WTC11 (cell line): ENCODE results near the gene SDF4. TPM values are rescaled to one million over a fixed set of nuclear protein-coding genes. Genes with fewer than 3 reads are reported as not detected.

ENCODE experiments used
- ATAC-seq: fragments of 200-7000 bp; cut with Tn5 transposase; 2 replicates; pipeline ENCODE4 v1.10.0; 2021; ENCODE audit warnings: mild to moderate bottlenecking, moderate library complexity
- CTCF ChIA-PET: fragments of 300-600 bp; sonication (Branson Sonifier 250); formaldehyde crosslinking; loops from one replicate; lab custom pipeline; 2021; ENCODE audit warnings: antibody characterized with exemption; lab: Charles Lee
- POLR2A ChIA-PET: fragments of 350-600 bp; sonication (Branson Sonifier 250); formaldehyde crosslinking; loops from one replicate; lab custom pipeline; 2021; ENCODE audit warnings: antibody characterized with exemption; lab: Charles Lee
- DNase-seq: peaks from one replicate; pipeline ENCODE4 v3.0.0; 2021; ENCODE audit warnings: low spot score
- H3K27ac Mint-ChIP-seq: 2 replicates; pipeline ENCODE4 v1.8.0; 2021; ENCODE audit warnings: mixed read lengths
- H3K27me3 Mint-ChIP-seq: 2 replicates; pipeline ENCODE4 v1.8.0; 2021; ENCODE audit warnings: low read depth, mild to moderate bottlenecking, moderate library complexity, mixed read lengths
- H3K36me3 Mint-ChIP-seq: 2 replicates; pipeline ENCODE4 v1.8.0; 2021; ENCODE audit warnings: mixed read lengths
- H3K4me1 Mint-ChIP-seq: 2 replicates; pipeline ENCODE4 v1.8.0; 2022; ENCODE audit warnings: mixed read lengths
- H3K4me3 Mint-ChIP-seq: 2 replicates; pipeline ENCODE4 v1.8.0; 2021; ENCODE audit warnings: mild to moderate bottlenecking, moderate library complexity, mixed read lengths
- H3K9me3 Mint-ChIP-seq: 2 replicates; pipeline ENCODE4 v1.8.0; 2021; ENCODE audit warnings: mixed read lengths
- AR ChIP-seq: fragments of 250-450 bp; sonication (Bioruptor Pico); IDR thresholded peaks from 2 replicates; pipeline ENCODE4 v1.9.0; 2021; ENCODE audit warnings: mild to moderate bottlenecking
- E2F1 ChIP-seq: sonication (generic); formaldehyde crosslinking; IDR thresholded peaks from 2 replicates; pipeline ENCODE4 v1.8.0; 2022; ENCODE audit warnings: mild to moderate bottlenecking, missing genetic modification reagents
- ERG ChIP-seq: fragments of 250-450 bp; sonication (Bioruptor Pico); IDR thresholded peaks from 2 replicates; pipeline ENCODE4 v1.8.0; 2021; ENCODE audit warnings: mild to moderate bottlenecking
- FOXJ3 ChIP-seq: sonication (generic); formaldehyde crosslinking; IDR thresholded peaks from 2 replicates; pipeline ENCODE4 v1.9.0; 2021; ENCODE audit warnings: missing genetic modification reagents, mild to moderate bottlenecking, borderline replicate concordance
- FOXK1 ChIP-seq: sonication (generic); formaldehyde crosslinking; IDR thresholded peaks from 2 replicates; pipeline ENCODE4 v1.8.0; 2022; ENCODE audit warnings: mild to moderate bottlenecking, moderate library complexity, missing genetic modification reagents
- GABPB1 ChIP-seq: sonication (generic); formaldehyde crosslinking; IDR thresholded peaks from 2 replicates; pipeline ENCODE4 v1.8.1; 2023; ENCODE audit warnings: mild to moderate bottlenecking, missing genetic modification reagents
- GTF2I ChIP-seq: fragments of 250-450 bp; sonication (Bioruptor Pico); conservative IDR thresholded peaks from 2 replicates; pipeline ENCODE4 v1.4.0; 2021; ENCODE audit warnings: mild to moderate bottlenecking
- HMGXB4 ChIP-seq: sonication (generic); formaldehyde crosslinking; IDR thresholded peaks from 2 replicates; pipeline ENCODE4 v1.8.1; 2023; ENCODE audit warnings: mild to moderate bottlenecking, moderate library complexity, missing genetic modification reagents
- JUN ChIP-seq: sonication (generic); formaldehyde crosslinking; IDR thresholded peaks from 2 replicates; pipeline ENCODE4 v1.8.0; 2023; ENCODE audit warnings: mild to moderate bottlenecking, missing genetic modification reagents
- MYBL2 ChIP-seq: sonication (generic); formaldehyde crosslinking; IDR thresholded peaks from 2 replicates; pipeline ENCODE4 v1.8.1; 2023; ENCODE audit warnings: mild to moderate bottlenecking, moderate library complexity, missing genetic modification reagents
- NFE2L1 ChIP-seq: sonication (generic); formaldehyde crosslinking; IDR thresholded peaks from 2 replicates; pipeline ENCODE4 v1.8.1; 2023; ENCODE audit warnings: missing genetic modification reagents
- SP1 ChIP-seq: sonication (generic); formaldehyde crosslinking; conservative IDR thresholded peaks from 2 replicates; pipeline ENCODE4 v1.8.1; 2022; ENCODE audit warnings: missing genetic modification reagents
- TEAD1 ChIP-seq: sonication (generic); formaldehyde crosslinking; IDR thresholded peaks from 2 replicates; pipeline ENCODE4 v1.8.0; 2022; ENCODE audit warnings: mild to moderate bottlenecking, missing genetic modification reagents
- ZBTB21 ChIP-seq: sonication (generic); formaldehyde crosslinking; IDR thresholded peaks from 2 replicates; pipeline ENCODE4 v1.8.1; 2023; ENCODE audit warnings: mild to moderate bottlenecking, missing genetic modification reagents, borderline replicate concordance
- ZNF219 ChIP-seq: sonication (generic); formaldehyde crosslinking; IDR thresholded peaks from 2 replicates; pipeline ENCODE4 v1.8.0; 2023; ENCODE audit warnings: missing genetic modification reagents, mild to moderate bottlenecking, borderline replicate concordance
- ZNF317 ChIP-seq: sonication (generic); formaldehyde crosslinking; IDR thresholded peaks from 2 replicates; pipeline ENCODE4 v1.8.1; 2023; ENCODE audit warnings: low read depth, mild to moderate bottlenecking, moderate library complexity, missing genetic modification reagents, borderline replicate concordance
- ZSCAN18 ChIP-seq: fragments of 250-450 bp; sonication (Bioruptor Pico); IDR thresholded peaks from 2 replicates; pipeline ENCODE4 v2.1.2; 2022; ENCODE audit warnings: mild to moderate bottlenecking, moderate library complexity
- total RNA-seq: library from RNA; stranded (reverse); gene quantifications from 3 replicates; pipeline ENCODE4 v1.2.3, GENCODE V29; 2021

Gene SDF4
- total RNA-seq, 1 experiment from 2014 or later, result 101 TPM

- Mint-ChIP-seq H3K36me3 (peaks cover 61% of the 10 kb centered on the region), H3K27me3 (no peaks in the 10 kb centered on the region), H3K4me3 (no peak overlapping the region), H3K4me1 (peaks cover 15% of the 10 kb centered on the region), H3K27ac (peak overlapping the region; percentile 35), H3K9me3 (no peaks in the 10 kb centered on the region)
- no peak for DNase-seq
- TF ChIP-seq HMGXB4 (CRISPR knock-in tag), result no peak
- TF ChIP-seq GABPB1, result no peak
- TF ChIP-seq TEAD1 (CRISPR knock-in tag), result no peak
- TF ChIP-seq ERG, result no peak
- no peak for TF ChIP-seq GTF2I (CRISPR knock-in tag)
- no peak for TF ChIP-seq JUN (CRISPR knock-in tag)
- no peak for TF ChIP-seq E2F1 (CRISPR knock-in tag)
- TF ChIP-seq SP1 (CRISPR knock-in tag), result no peak
- no peak for TF ChIP-seq ZBTB21 (CRISPR knock-in tag)
- TF ChIP-seq FOXJ3 (CRISPR knock-in tag), result no peak
- TF ChIP-seq AR (CRISPR knock-in tag), result no peak
- TF ChIP-seq ZNF317 (CRISPR knock-in tag), result no peak
- no peak for TF ChIP-seq MYBL2 (CRISPR knock-in tag)
- TF ChIP-seq ZSCAN18 (CRISPR knock-in tag), result no peak
- TF ChIP-seq NFE2L1 (CRISPR knock-in tag), result no peak
- TF ChIP-seq ZNF219 (CRISPR knock-in tag), result no peak
- no peak for TF ChIP-seq FOXK1 (CRISPR knock-in tag)
- no peak for ATAC-seq
- ChIA-PET POLR2A (interaction anchor here (0.6 to 0.9 kb wide), 2 partner anchors 16 to 98 kb away, joined by 3 read pairs; partner anchors contain the start of gene UBE2J2), CTCF (interaction anchor here (0.6 to 2.5 kb wide), 6 partner anchors 28 to 173 kb away, joined by 3 to 7 read pairs (median 4); no protein-coding TSS in a partner anchor)
Observed at GRCh38 chr1:1256956-1257871, 25.4 kb upstream of the SDF4 start.
